Central memory CD8-positive, alpha-beta T cell (primary cell): ENCODE data around the gene SETSIP.
"Not testable (repeated sequence)": the region's sequence is repeated elsewhere in the genome, so short reads cannot be mapped to it uniquely, and the experiment has no call there.

Source experiments
- ATAC-seq: fragments of 150-1000 bp; cut with Tn5 transposase; replicated peaks from 2 replicates; pipeline ENCODE4 v1.10.0; 2022; ENCODE audit warnings: mild to moderate bottlenecking, moderate FRiP score, moderate number of reproducible peaks; ENCODE audit not compliant: poor library complexity, severe bottlenecking; ENCODE audit errors: extremely low read depth
- DNase-seq, 2 donors: peaks; one replicate each; pipeline ENCODE4 v3.0.0; 2021; ENCODE audit warnings: low spot score in 2 of 2
- H3K27ac Mint-ChIP-seq: one replicate; pipeline ENCODE4 v1.8.0; 2022; ENCODE audit warnings: low read depth, mild to moderate bottlenecking, moderate library complexity, mixed read lengths
- H3K27me3 Mint-ChIP-seq: one replicate; pipeline ENCODE4 v1.8.0; 2022; ENCODE audit warnings: mixed read lengths
- H3K36me3 Mint-ChIP-seq: one replicate; pipeline ENCODE4 v1.8.0; 2022; ENCODE audit warnings: mild to moderate bottlenecking, moderate library complexity, mixed read lengths; ENCODE audit not compliant: insufficient read depth
- H3K4me1 Mint-ChIP-seq: one replicate; pipeline ENCODE4 v1.8.0; 2022; ENCODE audit warnings: mixed read lengths
- H3K4me3 Mint-ChIP-seq: one replicate; pipeline ENCODE4 v1.8.0; 2022; ENCODE audit warnings: mild to moderate bottlenecking, moderate library complexity, mixed read lengths
- H3K9me3 Mint-ChIP-seq: one replicate; pipeline ENCODE4 v1.8.0; 2022; ENCODE audit warnings: mixed read lengths

SETSIP gene

DNA sequence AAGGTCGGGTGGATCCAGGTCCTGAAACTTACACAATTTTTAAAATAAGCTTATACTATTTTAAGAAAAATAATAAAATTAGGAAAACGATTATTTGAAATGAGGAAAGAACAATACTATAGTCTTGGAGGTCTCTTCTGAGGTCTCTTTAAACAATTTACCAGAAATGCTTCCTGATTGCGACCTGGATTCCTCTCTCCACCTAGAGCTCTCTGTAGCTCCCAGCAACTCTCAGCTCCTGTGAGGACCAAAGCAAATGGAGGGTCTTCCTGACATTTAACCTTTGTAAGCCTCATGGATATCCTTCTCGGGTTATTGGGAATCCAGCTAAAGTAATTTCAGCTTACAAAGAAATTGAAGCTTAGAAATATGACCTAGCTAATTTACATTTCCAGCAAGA lies 5.8 kb upstream of the SETSIP start:
- DNase-seq (no peak), ATAC-seq (no peak)
- H3K9me3 Mint-ChIP-seq: no peaks in the 10 kb centered on the region
- H3K27ac Mint-ChIP-seq: peak overlapping the region; percentile 90
- H3K4me1 Mint-ChIP-seq: peaks cover 6% of the 10 kb centered on the region
- H3K27me3 Mint-ChIP-seq: no peaks in the 10 kb centered on the region
- H3K4me3 Mint-ChIP-seq: peak overlapping the region; percentile 83
- H3K36me3 Mint-ChIP-seq: peaks cover 2% of the 10 kb centered on the region

GRCh38 chr1:92080128-92080985 lies 5.1 kb upstream of the SETSIP start, which contains the start of gene BTBD8:
TSS of gene BTBD8 (plus strand) at chr1:92080345. CDS start at chr1:92080572, 227 bp downstream.
- H3K4me3 Mint-ChIP-seq: peak within 1 kb of the TSS; percentile 83
- H3K27ac Mint-ChIP-seq: peak within 1 kb of the TSS; percentile 90
- DNase-seq (peak; percentile 78), ATAC-seq (peak; percentile 95)
- H3K27me3 Mint-ChIP-seq: no peaks in the 10 kb centered on the region
- H3K9me3 Mint-ChIP-seq: no peaks in the 10 kb centered on the region
- H3K36me3 Mint-ChIP-seq: peaks cover 2% of the 10 kb centered on the region
- peaks cover 6% of the 10 kb centered on the region for H3K4me1 Mint-ChIP-seq

GRCh38 chr1:92079441-92079840 lies 4.2 kb upstream of the SETSIP start:
- Mint-ChIP-seq H3K27me3 (no peaks in the 10 kb centered on the region), H3K9me3 (no peaks in the 10 kb centered on the region), H3K36me3 (no peaks in the 10 kb centered on the region), H3K4me1 (peaks cover 6% of the 10 kb centered on the region), H3K27ac (peak overlapping the region; percentile 90), H3K4me3 (no peak overlapping the region)
- no peak for DNase-seq
- ATAC-seq: no peak

- ATAC-seq, DNase-seq, H3K4me3 Mint-ChIP-seq, H3K36me3 Mint-ChIP-seq, H3K9me3 Mint-ChIP-seq, H3K27ac Mint-ChIP-seq, H3K4me1 Mint-ChIP-seq, H3K27me3 Mint-ChIP-seq: not testable (repeated sequence)
These were observed 2.9 kb upstream of the SETSIP start for GRCh38 chr1:92078077-92078476.

DNA sequence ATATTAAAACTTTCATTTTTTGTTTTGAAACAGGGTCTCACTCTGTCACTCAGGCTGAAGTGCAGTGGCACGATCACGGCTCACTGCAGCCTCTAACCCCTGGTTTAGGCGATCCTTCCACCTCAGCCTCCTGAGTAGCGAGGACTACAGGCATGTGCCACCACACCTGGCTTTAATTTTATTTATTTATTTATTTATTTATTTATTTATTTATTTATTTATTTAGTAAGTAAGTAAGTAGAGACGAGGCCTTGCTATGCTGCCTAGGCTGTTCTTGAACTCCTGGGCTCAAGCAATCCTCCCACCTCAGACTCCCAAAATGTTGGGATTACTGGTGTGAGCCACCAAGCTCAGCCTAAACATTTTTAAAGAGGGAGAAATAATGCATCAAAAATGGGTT lies 1.2 kb upstream of the SETSIP start:
- no peaks in the 10 kb centered on the region for H3K9me3 Mint-ChIP-seq
- H3K36me3 Mint-ChIP-seq: no peaks in the 10 kb centered on the region
- no peak overlapping the region for H3K4me3 Mint-ChIP-seq
- DNase-seq: no peak
- ATAC-seq: no peak
- peaks cover 6% of the 10 kb centered on the region for H3K4me1 Mint-ChIP-seq
- no peaks in the 10 kb centered on the region for H3K27me3 Mint-ChIP-seq
- H3K27ac Mint-ChIP-seq: no peak overlapping the region

DNA sequence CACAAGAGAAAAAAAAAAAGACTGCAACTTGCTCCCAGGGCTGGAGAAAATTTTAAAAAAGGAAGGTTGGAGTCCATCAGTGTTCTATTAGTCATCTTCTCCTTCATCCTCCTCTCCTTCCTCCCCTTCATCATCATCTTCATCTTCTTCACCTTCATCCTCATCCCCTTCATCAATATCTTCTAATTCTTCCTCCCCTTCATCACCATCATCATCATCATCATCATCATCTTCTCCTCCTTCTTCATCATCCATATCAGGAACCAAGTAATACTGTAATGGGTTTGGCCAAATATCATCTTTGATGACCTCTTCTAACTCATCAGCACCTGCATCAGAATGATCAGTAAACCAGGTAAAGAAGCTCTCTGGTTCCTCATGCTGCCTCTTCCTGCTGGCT lies 765 bp downstream of the SETSIP start:
- not testable (repeated sequence) for H3K4me1 Mint-ChIP-seq, H3K36me3 Mint-ChIP-seq, H3K27me3 Mint-ChIP-seq, H3K4me3 Mint-ChIP-seq, ATAC-seq, H3K27ac Mint-ChIP-seq, H3K9me3 Mint-ChIP-seq, DNase-seq

- H3K9me3 Mint-ChIP-seq: no peaks in the 10 kb centered on the region
- no peak overlapping the region for H3K27ac Mint-ChIP-seq
- no peaks in the 10 kb centered on the region for H3K36me3 Mint-ChIP-seq
- H3K4me1 Mint-ChIP-seq: no peaks in the 10 kb centered on the region
- DNase-seq (no peak), ATAC-seq (no peak)
- no peaks in the 10 kb centered on the region for H3K27me3 Mint-ChIP-seq
- no peak overlapping the region for H3K4me3 Mint-ChIP-seq
These were observed 4.3 kb downstream of the SETSIP start for GRCh38 chr1:92070892-92071291.

GRCh38 chr1:92066321-92066720 lies 8.9 kb downstream of the SETSIP start:
- Mint-ChIP-seq H3K36me3 (no peaks in the 10 kb centered on the region), H3K4me1 (no peaks in the 10 kb centered on the region), H3K27me3 (no peaks in the 10 kb centered on the region), H3K27ac (no peak overlapping the region), H3K4me3 (no peak overlapping the region), H3K9me3 (no peaks in the 10 kb centered on the region)
- no peak for ATAC-seq
- DNase-seq: no peak

- H3K27ac Mint-ChIP-seq: no peak overlapping the region
- H3K27me3 Mint-ChIP-seq: no peaks in the 10 kb centered on the region
- H3K36me3 Mint-ChIP-seq: no peaks in the 10 kb centered on the region
- no peak overlapping the region for H3K4me3 Mint-ChIP-seq
- no peak for DNase-seq
- H3K4me1 Mint-ChIP-seq: no peaks in the 10 kb centered on the region
- no peaks in the 10 kb centered on the region for H3K9me3 Mint-ChIP-seq
- no peak for ATAC-seq
These were observed 10.2 kb downstream of the SETSIP start for GRCh38 chr1:92065042-92065441.

- Mint-ChIP-seq H3K4me1 (no peaks in the 10 kb centered on the region), H3K27ac (no peak overlapping the region), H3K36me3 (peaks cover 3% of the 10 kb centered on the region), H3K27me3 (no peaks in the 10 kb centered on the region), H3K9me3 (no peaks in the 10 kb centered on the region), H3K4me3 (no peak overlapping the region)
- DNase-seq (no peak), ATAC-seq (no peak)
These were observed 23.3 kb downstream of the SETSIP start for GRCh38 chr1:92051948-92052347.

DNA sequence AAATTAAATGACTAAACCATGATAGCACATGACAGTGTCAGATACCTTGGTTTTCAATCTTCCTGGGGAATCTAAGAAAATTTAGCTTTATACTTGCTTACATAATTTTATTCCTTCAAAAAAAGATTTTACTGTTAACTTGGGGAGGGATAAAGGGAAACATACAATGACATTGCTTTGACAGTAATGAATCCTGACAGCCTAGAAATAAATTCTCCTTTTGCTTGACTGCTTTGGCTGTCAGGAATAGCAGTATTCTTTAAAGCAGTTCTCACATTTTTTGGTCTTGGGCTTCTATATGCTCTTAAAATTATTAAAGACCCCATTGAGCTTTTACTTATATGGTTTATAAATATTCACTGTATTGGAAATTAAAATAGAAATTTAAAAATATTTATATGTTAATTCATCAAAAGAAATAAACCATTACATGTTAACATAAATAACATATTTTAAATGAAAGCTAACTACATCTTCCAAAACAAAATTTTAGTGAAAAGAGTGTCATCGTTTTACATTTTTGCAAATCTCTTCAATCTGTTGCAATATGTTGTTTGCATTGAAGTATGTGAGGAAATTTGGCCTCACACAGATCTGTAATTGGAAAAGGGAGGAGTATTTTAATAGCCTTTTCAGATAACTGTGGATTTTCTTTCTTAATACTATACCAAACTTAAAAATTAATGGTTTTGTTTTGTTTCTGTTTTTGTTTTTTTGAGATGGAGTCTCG lies 29.3 kb downstream of the SETSIP start:
- DNase-seq (no peak), ATAC-seq (no peak)
- no peaks in the 10 kb centered on the region for H3K9me3 Mint-ChIP-seq
- no peaks in the 10 kb centered on the region for H3K36me3 Mint-ChIP-seq
- no peaks in the 10 kb centered on the region for H3K27me3 Mint-ChIP-seq
- no peak overlapping the region for H3K4me3 Mint-ChIP-seq
- no peaks in the 10 kb centered on the region for H3K4me1 Mint-ChIP-seq
- H3K27ac Mint-ChIP-seq: no peak overlapping the region

DNA sequence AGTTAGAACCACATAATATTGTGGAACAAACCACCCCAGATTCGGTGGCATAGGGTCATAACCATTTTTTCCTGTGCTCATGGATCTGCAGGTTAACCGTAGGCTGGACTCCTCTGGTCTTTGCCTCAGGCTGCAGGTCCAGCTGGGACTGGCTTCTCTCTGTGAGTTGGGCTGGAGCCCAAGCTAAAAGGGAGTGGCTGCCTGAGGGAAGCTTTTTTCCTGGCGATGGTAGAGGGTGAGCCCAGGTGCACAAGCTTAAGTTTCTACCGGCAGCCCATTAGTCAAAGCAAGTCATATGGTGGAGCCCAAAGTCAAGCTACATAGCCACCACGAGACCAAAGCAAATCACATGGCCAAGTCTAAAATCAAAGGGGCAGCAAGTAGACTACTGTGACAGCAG lies 31.6 kb downstream of the SETSIP start:
- no peaks in the 10 kb centered on the region for H3K4me1 Mint-ChIP-seq
- DNase-seq (no peak), ATAC-seq (no peak)
- no peak overlapping the region for H3K27ac Mint-ChIP-seq
- no peaks in the 10 kb centered on the region for H3K27me3 Mint-ChIP-seq
- H3K4me3 Mint-ChIP-seq: no peak overlapping the region
- H3K9me3 Mint-ChIP-seq: no peaks in the 10 kb centered on the region
- H3K36me3 Mint-ChIP-seq: no peaks in the 10 kb centered on the region

GRCh38 chr1:92040971-92041370 lies 34.2 kb downstream of the SETSIP start:
- no peaks in the 10 kb centered on the region for H3K36me3 Mint-ChIP-seq
- no peaks in the 10 kb centered on the region for H3K4me1 Mint-ChIP-seq
- H3K27me3 Mint-ChIP-seq: no peaks in the 10 kb centered on the region
- ATAC-seq: no peak
- no peak overlapping the region for H3K27ac Mint-ChIP-seq
- no peaks in the 10 kb centered on the region for H3K9me3 Mint-ChIP-seq
- no peak for DNase-seq
- H3K4me3 Mint-ChIP-seq: no peak overlapping the region
